Neuronal stem cell (in vitro differentiated cells): ENCODE data around the gene ZBTB20.
"Not testable (repeated sequence)": the region's sequence is repeated elsewhere in the genome, so short reads cannot be mapped to it uniquely, and the experiment has no call there.

Experiments
- DNase-seq: peaks from one replicate; pipeline ENCODE4 v3.0.0-alpha.2; 2013; ENCODE audit warnings: low spot score
- H2AFZ ChIP-seq: one replicate; pipeline ENCODE4 v1.6.1; 2013; ENCODE audit warnings: mild to moderate bottlenecking, low read length, inconsistent platforms
- H2AK5ac ChIP-seq: 2 replicates; pipeline ENCODE4 v1.6.1; 2013; ENCODE audit warnings: low read depth, mild to moderate bottlenecking, inconsistent platforms, low read length, moderate library complexity, mixed read lengths
- H2BK120ac ChIP-seq: 2 replicates; pipeline ENCODE4 v1.6.1; 2013; ENCODE audit warnings: low read depth, mild to moderate bottlenecking, inconsistent platforms, low read length, moderate library complexity, mixed read lengths
- H2BK12ac ChIP-seq: one replicate; pipeline ENCODE4 v1.6.1; 2013; ENCODE audit warnings: low read length, inconsistent platforms
- H2BK15ac ChIP-seq: 2 replicates; pipeline ENCODE4 v1.6.1; 2013; ENCODE audit warnings: mild to moderate bottlenecking, low read length, inconsistent platforms, mixed read lengths
- H2BK5ac ChIP-seq: one replicate; pipeline ENCODE4 v1.6.1; 2013; ENCODE audit warnings: inconsistent platforms, mild to moderate bottlenecking, low read length, moderate library complexity
- H3K14ac ChIP-seq: one replicate; pipeline ENCODE4 v1.6.1; 2013; ENCODE audit warnings: low read length, inconsistent platforms
- H3K18ac ChIP-seq: 2 replicates; pipeline ENCODE4 v1.6.1; 2013; ENCODE audit warnings: low read length, inconsistent platforms
- H3K23ac ChIP-seq: 2 replicates; pipeline ENCODE4 v1.6.1; 2013; ENCODE audit warnings: low read depth, mild to moderate bottlenecking, mixed read lengths, low read length, inconsistent platforms; ENCODE audit not compliant: poor library complexity
- H3K27ac ChIP-seq: replicated peaks from 3 replicates; pipeline ENCODE4 v1.5.1; 2013; ENCODE audit warnings: low read length, inconsistent platforms
- H3K27me3 ChIP-seq, 3 experiments: 2 replicates each; pipeline ENCODE4 v1.6.1; 2013; ENCODE audit warnings: low read length in 3 of 3, mild to moderate bottlenecking in 2 of 3, inconsistent platforms in 1 of 3, low read depth in 1 of 3, mixed read lengths in 1 of 3, moderate library complexity in 1 of 3; ENCODE audit not compliant: control insufficient read depth in 3 of 3, insufficient read depth in 3 of 3
- H3K36me3 ChIP-seq, 2 donors: replicated peaks in 1 of 2; 2 replicates each; pipeline ENCODE4 v1.6.1; 2013; ENCODE audit warnings: low read length in 2 of 2; ENCODE audit not compliant: control insufficient read depth in 2 of 2, insufficient read depth in 2 of 2
- H3K4ac ChIP-seq: 2 replicates; pipeline ENCODE4 v1.6.1; 2013; ENCODE audit warnings: inconsistent platforms, mild to moderate bottlenecking, low read length, moderate library complexity
- H3K4me1 ChIP-seq, 2 donors: 1 replicate in 1 of 2; 2 replicates in 1 of 2; pipeline ENCODE4 v1.6.1; 2013; ENCODE audit warnings: low read length in 2 of 2, low read depth in 1 of 2; ENCODE audit not compliant: control insufficient read depth in 2 of 2, insufficient read depth in 1 of 2
- H3K4me2 ChIP-seq: one replicate; pipeline ENCODE4 v1.6.1; 2013; ENCODE audit warnings: mild to moderate bottlenecking, low read length, inconsistent platforms; ENCODE audit not compliant: insufficient read depth, poor library complexity, severe bottlenecking
- H3K4me3 ChIP-seq, 2 donors: 2 replicates each; pipeline ENCODE4 v1.5.1; 2013; ENCODE audit warnings: low read length in 2 of 2, mild to moderate bottlenecking in 2 of 2, inconsistent platforms in 1 of 2, moderate library complexity in 1 of 2
- H3K79me1 ChIP-seq: one replicate; pipeline ENCODE4 v1.6.1; 2013; ENCODE audit warnings: low read depth, mild to moderate bottlenecking, inconsistent platforms, low read length, moderate library complexity
- H3K9ac ChIP-seq: one replicate; pipeline ENCODE4 v1.6.1; 2013; ENCODE audit warnings: mild to moderate bottlenecking, low read depth, low read length, inconsistent platforms; ENCODE audit not compliant: poor library complexity
- H3K9me3 ChIP-seq, 2 donors: replicated peaks in 1 of 2; 2 replicates each; pipeline versions ENCODE3 to v1.6.1; 2013; ENCODE audit warnings: low read length in 2 of 2, mild to moderate bottlenecking in 2 of 2, inconsistent platforms in 1 of 2, low read depth in 1 of 2, mixed read lengths in 1 of 2, moderate library complexity in 1 of 2; ENCODE audit not compliant: control insufficient read depth in 2 of 2, insufficient read depth in 1 of 2
- H4K8ac ChIP-seq: one replicate; pipeline ENCODE4 v1.6.1; 2013; ENCODE audit warnings: low read depth, mild to moderate bottlenecking, inconsistent platforms, low read length, moderate library complexity
- H4K91ac ChIP-seq: one replicate; pipeline ENCODE4 v1.6.1; 2013; ENCODE audit warnings: low read length, low read depth, mild to moderate bottlenecking, inconsistent platforms; ENCODE audit not compliant: poor library complexity
- WGBS, 2 donors: extraction: QIAGEN DNeasy Blood & Tissue Kit; methylation state at CpG; one replicate each; pipeline ENCODE4 v1.1.7; 2013; ENCODE audit warnings: missing lambda C conversion rate in 2 of 2, mixed read lengths in 1 of 2; ENCODE audit not compliant: insufficient read length in 2 of 2, insufficient replicate concordance in 1 of 2; ENCODE audit errors: extremely low coverage in 2 of 2; 5-methylcytosine and 5-hydroxymethylcytosine counted together

The ZBTB20 gene

GRCh38 chr3:114823061-114823460 lies 324.0 kb downstream of the ZBTB20 start:
- Histone ChIP-seq H3K4ac (no peak overlapping the region), H3K27ac (no peak overlapping the region), H4K91ac (no peak overlapping the region), H4K8ac (no peak overlapping the region), H3K14ac (no peak overlapping the region), H2AFZ (no peak overlapping the region), H3K4me1 (peaks cover 0 to 6% of the 10 kb centered on the region in 2 donors), H3K36me3 (no peaks in the 10 kb centered on the region), H3K9me3 (no peaks in the 10 kb centered on the region), H2BK15ac (no peak overlapping the region), H2BK12ac (no peak overlapping the region), H3K9ac (no peak overlapping the region), H3K18ac (no peak overlapping the region), H2AK5ac (no peak overlapping the region), H3K4me2 (no peak overlapping the region), H2BK120ac (no peak overlapping the region), H3K27me3 (no peaks in the 10 kb centered on the region), H3K79me1 (no peaks in the 10 kb centered on the region), H2BK5ac (no peak overlapping the region), H3K23ac (no peak overlapping the region), H3K4me3 (no peak overlapping the region)
- DNase-seq = no peak

- no peak overlapping the region for H4K91ac ChIP-seq
- DNase-seq = no peak
- no peak overlapping the region for H3K4me3 ChIP-seq
- H3K36me3 ChIP-seq = no peaks in the 10 kb centered on the region
- no peak overlapping the region for H3K18ac ChIP-seq
- H2AK5ac ChIP-seq = no peak overlapping the region
- H3K9me3 ChIP-seq = no peaks in the 10 kb centered on the region
- H3K27ac ChIP-seq = no peak overlapping the region
- no peak overlapping the region for H2AFZ ChIP-seq
- H2BK15ac ChIP-seq = no peak overlapping the region
- H3K4me1 ChIP-seq = no peaks in the 10 kb centered on the region
- no peak overlapping the region for H4K8ac ChIP-seq
- no peaks in the 10 kb centered on the region for H3K79me1 ChIP-seq
- no peak overlapping the region for H3K4me2 ChIP-seq
- no peak overlapping the region for H3K4ac ChIP-seq
- H3K23ac ChIP-seq = no peak overlapping the region
- no peak overlapping the region for H3K14ac ChIP-seq
- H2BK120ac ChIP-seq = no peak overlapping the region
- H3K9ac ChIP-seq = no peak overlapping the region
- H3K27me3 ChIP-seq = no peaks in the 10 kb centered on the region
- H2BK12ac ChIP-seq = no peak overlapping the region
- no peak overlapping the region for H2BK5ac ChIP-seq
- WGBS, 2 donors = no CpG with 5 or more reads among the region's 2 CpGs
These were observed 331.0 kb downstream of the ZBTB20 start for GRCh38 chr3:114816052-114816451.

GRCh38 chr3:114812541-114813238 lies 334.4 kb downstream of the ZBTB20 start:
- H3K4me3 ChIP-seq, H3K4me2 ChIP-seq, H3K79me1 ChIP-seq, H2BK120ac ChIP-seq, H2BK12ac ChIP-seq, H3K18ac ChIP-seq, H3K23ac ChIP-seq, H2BK5ac ChIP-seq, H3K27me3 ChIP-seq, H3K9me3 ChIP-seq, DNase-seq, H2AFZ ChIP-seq, H3K9ac ChIP-seq, H3K4me1 ChIP-seq, H3K14ac ChIP-seq, H3K36me3 ChIP-seq, H2BK15ac ChIP-seq, H4K91ac ChIP-seq, H4K8ac ChIP-seq, H3K27ac ChIP-seq, H3K4ac ChIP-seq, H2AK5ac ChIP-seq: not testable (repeated sequence)
- no CpG with 5 or more reads among the region's 49 CpGs for WGBS, 2 donors

- H3K23ac ChIP-seq = no peak overlapping the region
These were observed 337.2 kb downstream of the ZBTB20 start for GRCh38 chr3:114809668-114810413.

More at GRCh38 chr3:114809668-114810413, 337.2 kb downstream of the ZBTB20 start:
- Histone ChIP-seq H3K79me1 (no peaks in the 10 kb centered on the region), H3K4ac (no peak overlapping the region), H2BK15ac (no peak overlapping the region), H3K27ac (no peak overlapping the region), H4K91ac (no peak overlapping the region), H4K8ac (no peak overlapping the region), H2BK5ac (no peak overlapping the region), H3K36me3 (no peaks in the 10 kb centered on the region), H3K18ac (no peak overlapping the region), H2BK120ac (no peak overlapping the region), H2BK12ac (no peak overlapping the region), H3K9me3 (peaks cover 0 to 11% of the 10 kb centered on the region in 2 donors), H3K14ac (no peak overlapping the region), H2AK5ac (no peak overlapping the region), H3K4me3 (no peak overlapping the region), H2AFZ (no peak overlapping the region), H3K4me2 (no peak overlapping the region), H3K4me1 (no peaks in the 10 kb centered on the region), H3K27me3 (no peaks in the 10 kb centered on the region), H3K9ac (no peak overlapping the region)
- DNase-seq = no peak
- WGBS, 2 donors = no CpG with 5 or more reads among the region's 5 CpGs
